Astrocyte (in vitro differentiated cells and primary cell): Measurements from ENCODE around the gene C10orf105. TPM values are rescaled to one million over a fixed set of nuclear protein-coding genes. Genes with fewer than 3 reads are reported as not detected.

Source experiments
- DNase-seq: peaks from one replicate; pipeline ENCODE4 v3.0.0-alpha.2; 2010; ENCODE audit warnings: low read depth
- FAIRE-seq: peaks from 2 replicates; lab custom pipeline; 2011; peaks lifted over from hg19 to GRCh38; lab: Jason Lieb, UNC
- H2AFZ ChIP-seq: 2 replicates; pipeline ENCODE4 v1.6.0; 2012; ENCODE audit warnings: low read depth, low read length, inconsistent platforms
- H3K27ac ChIP-seq: 2 replicates; pipeline ENCODE4 v1.5.1; 2011; ENCODE audit warnings: low read depth, low read length, inconsistent platforms
- H3K27me3 ChIP-seq: 2 replicates; pipeline ENCODE4 v1.6.0; 2011; ENCODE audit warnings: low read length, inconsistent platforms; ENCODE audit not compliant: insufficient read depth
- H3K36me3 ChIP-seq: 2 replicates; pipeline ENCODE4 v1.5.1; 2011; ENCODE audit warnings: low read length, inconsistent platforms; ENCODE audit not compliant: insufficient read depth
- H3K4me1 ChIP-seq: 2 replicates; pipeline ENCODE4 v1.5.1; 2011; ENCODE audit warnings: low read length, inconsistent platforms; ENCODE audit not compliant: insufficient read depth
- H3K4me2 ChIP-seq: 2 replicates; pipeline ENCODE4 v1.6.0; 2012; ENCODE audit warnings: low read length, inconsistent platforms
- H3K4me3 ChIP-seq: 2 replicates; pipeline ENCODE4 v1.5.1; 2011; ENCODE audit warnings: low read depth, mild to moderate bottlenecking, low read length, inconsistent platforms; ENCODE audit not compliant: insufficient read depth
- H3K79me2 ChIP-seq: 2 replicates; pipeline ENCODE4 v1.6.0; 2012; ENCODE audit warnings: mild to moderate bottlenecking, low read length, inconsistent platforms; ENCODE audit not compliant: insufficient read depth
- H3K9ac ChIP-seq: 2 replicates; pipeline ENCODE4 v1.6.0; 2012; ENCODE audit warnings: mild to moderate bottlenecking, low read length, inconsistent platforms
- H3K9me3 ChIP-seq: 2 replicates; pipeline ENCODE4 v1.5.1; 2012; ENCODE audit warnings: low read depth, mild to moderate bottlenecking, low read length, inconsistent platforms; ENCODE audit not compliant: insufficient read depth
- H4K20me1 ChIP-seq: 2 replicates; pipeline ENCODE4 v1.6.0; 2012; ENCODE audit warnings: low read length, inconsistent platforms; ENCODE audit not compliant: insufficient read depth
- H3K27ac Mint-ChIP-seq: one replicate; pipeline ENCODE4 v1.8.0; 2021; ENCODE audit warnings: mild to moderate bottlenecking, mixed read lengths; ENCODE audit not compliant: unreplicated experiment
- H3K27me3 Mint-ChIP-seq: one replicate; pipeline ENCODE4 v1.8.0; 2021; ENCODE audit warnings: low read depth, mixed read lengths; ENCODE audit not compliant: unreplicated experiment
- H3K36me3 Mint-ChIP-seq: one replicate; pipeline ENCODE4 v1.8.0; 2021; ENCODE audit warnings: low read depth, mixed read lengths; ENCODE audit not compliant: unreplicated experiment
- H3K4me1 Mint-ChIP-seq: one replicate; pipeline ENCODE4 v1.8.0; 2021; ENCODE audit warnings: low read depth, mixed read lengths; ENCODE audit not compliant: unreplicated experiment
- H3K4me3 Mint-ChIP-seq: one replicate; pipeline ENCODE4 v1.8.0; 2021; ENCODE audit warnings: mild to moderate bottlenecking, moderate library complexity, mixed read lengths; ENCODE audit not compliant: unreplicated experiment
- H3K9me3 Mint-ChIP-seq: one replicate; pipeline ENCODE4 v1.8.0; 2021; ENCODE audit warnings: mild to moderate bottlenecking, mixed read lengths; ENCODE audit not compliant: unreplicated experiment
- CTCF ChIP-seq: IDR thresholded peaks from 2 replicates; pipeline ENCODE4 v1.5.1; 2011; ENCODE audit warnings: low read depth, mild to moderate bottlenecking, inconsistent platforms, low read length, moderate library complexity; ENCODE audit not compliant: insufficient read depth
- EZH2 ChIP-seq: IDR thresholded peaks from 2 replicates; pipeline ENCODE4 v1.6.1; 2012; ENCODE audit warnings: mild to moderate bottlenecking, low read length, inconsistent platforms; ENCODE audit not compliant: insufficient read depth
- total RNA-seq: library from RNA; stranded (reverse); gene quantifications from 2 replicates; pipeline ENCODE4 v1.2.1, GENCODE V29; 2021

C10orf105 gene
- total RNA-seq, 1 donor from 2014 or later, result not detected

GRCh38 chr10:71743089-71743838, 23.7 kb upstream of the C10orf105 start:
- no peaks in the 10 kb centered on the region for H4K20me1 ChIP-seq
- no peaks in the 10 kb centered on the region for H3K36me3 ChIP-seq
- H3K27ac Mint-ChIP-seq, result no peak overlapping the region
- no peak overlapping the region for H3K4me2 ChIP-seq
- no peaks in the 10 kb centered on the region for H3K27me3 ChIP-seq
- H2AFZ ChIP-seq, result no peak overlapping the region
- H3K4me3 Mint-ChIP-seq, result no peak overlapping the region
- no peaks in the 10 kb centered on the region for H3K36me3 Mint-ChIP-seq
- H3K79me2 ChIP-seq, result no peaks in the 10 kb centered on the region
- FAIRE-seq (no peak), DNase-seq (no peak)
- H3K27ac ChIP-seq, result no peak overlapping the region
- no peak overlapping the region for H3K4me3 ChIP-seq
- TF ChIP-seq EZH2, result no peak
- TF ChIP-seq CTCF, result no peak
- peaks cover 7% of the 10 kb centered on the region for H3K4me1 Mint-ChIP-seq
- H3K27me3 Mint-ChIP-seq, result peaks cover 43% of the 10 kb centered on the region
- H3K9me3 Mint-ChIP-seq, result peaks cover 4% of the 10 kb centered on the region
- H3K9me3 ChIP-seq, result peaks cover 3% of the 10 kb centered on the region
- no peaks in the 10 kb centered on the region for H3K4me1 ChIP-seq
- no peak overlapping the region for H3K9ac ChIP-seq

DNA sequence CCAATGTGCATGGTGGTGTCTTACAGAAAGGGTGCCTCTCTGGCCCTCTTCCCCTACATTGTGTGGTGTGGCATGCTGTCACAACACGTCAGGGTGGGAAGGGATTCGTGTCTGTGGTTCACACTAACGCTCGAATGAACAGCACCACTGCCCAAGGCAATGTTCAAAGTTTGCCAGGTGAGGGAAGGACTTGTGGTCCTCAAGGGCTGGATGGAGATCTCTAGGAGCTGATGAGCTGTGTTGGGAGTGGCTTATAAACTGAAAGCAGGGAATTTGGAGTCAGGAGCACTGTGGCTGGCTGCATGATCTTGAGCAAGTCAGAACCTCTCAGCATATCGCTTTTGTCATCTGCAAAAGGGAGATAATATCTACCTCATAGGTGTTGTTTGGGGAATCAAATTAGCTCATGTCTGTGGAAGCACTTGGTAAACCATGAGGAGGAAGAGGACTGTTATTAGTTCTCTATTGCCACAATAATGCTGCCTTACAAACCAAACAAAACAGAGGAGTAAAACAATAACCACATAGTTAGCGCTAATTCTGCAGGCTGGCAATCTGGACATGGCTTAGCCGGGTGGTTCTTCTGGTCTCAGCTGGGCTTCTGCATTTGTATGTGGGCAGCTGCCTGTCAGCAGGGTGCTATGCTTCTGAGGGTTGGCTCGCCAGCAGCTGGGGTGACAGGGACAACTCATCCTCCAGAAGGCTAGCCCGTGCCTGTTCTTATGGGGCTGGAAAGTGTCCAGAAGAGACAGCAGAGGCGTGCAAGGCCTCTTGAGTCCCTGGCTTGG, 22.9 kb upstream of the C10orf105 start:
- peaks cover 4% of the 10 kb centered on the region for H3K9me3 Mint-ChIP-seq
- H2AFZ ChIP-seq, result no peak overlapping the region

More for the DNA sequence above, 22.9 kb upstream of the C10orf105 start:
- peaks cover 3% of the 10 kb centered on the region for H3K9me3 ChIP-seq
- H3K9ac ChIP-seq, result no peak overlapping the region
- H3K27me3 ChIP-seq, result no peaks in the 10 kb centered on the region
- no peaks in the 10 kb centered on the region for H3K36me3 ChIP-seq
- Mint-ChIP-seq H3K36me3 (no peaks in the 10 kb centered on the region), H3K4me1 (peaks cover 5% of the 10 kb centered on the region), H3K27ac (no peak overlapping the region), H3K27me3 (peaks cover 45% of the 10 kb centered on the region), H3K4me3 (no peak overlapping the region)
- TF ChIP-seq EZH2 (no peak), CTCF (no peak)
- FAIRE-seq, result no peak
- no peaks in the 10 kb centered on the region for H3K79me2 ChIP-seq
- DNase-seq, result no peak
- no peak overlapping the region for H3K4me3 ChIP-seq
- no peak overlapping the region for H3K27ac ChIP-seq
- H3K4me2 ChIP-seq, result no peak overlapping the region
- H4K20me1 ChIP-seq, result no peaks in the 10 kb centered on the region
- H3K4me1 ChIP-seq, result no peaks in the 10 kb centered on the region
